NOMO-1 (cell line): ENCODE data around the gene ARID5A.

Source experiments
- DNase-seq, 2 experiments: peaks; one replicate each; lab custom pipeline; 2025; ENCODE audit not compliant: unreplicated experiment in 2 of 2; lab: John Stamatoyannopoulos, UW

Gene ARID5A

GRCh38 chr2:96506907-96507240 is 29.7 kb upstream of the ARID5A start:
- DNase-seq, result no peak

- DNase-seq, result peak; percentile 55 to 72
Observed at GRCh38 chr2:96507957-96508520, 28.5 kb upstream of the ARID5A start.

- no peak for DNase-seq
Observed at GRCh38 chr2:96508521-96509113, 27.9 kb upstream of the ARID5A start.

- DNase-seq, result peak; percentile 62 to 78
Observed at GRCh38 chr2:96509114-96509846, 27.3 kb upstream of the ARID5A start.

- no peak for DNase-seq
Observed at GRCh38 chr2:96509847-96510230, 26.7 kb upstream of the ARID5A start.

GRCh38 chr2:96510931-96511595 is 25.5 kb upstream of the ARID5A start:
- DNase-seq, result no peak

- no peak for DNase-seq
Observed at GRCh38 chr2:96511851-96512250, 24.7 kb upstream of the ARID5A start.

GRCh38 chr2:96512341-96512740 is 24.2 kb upstream of the ARID5A start:
- DNase-seq, result no peak

GRCh38 chr2:96514521-96514920 is 22.0 kb upstream of the ARID5A start:
- DNase-seq, result no peak

- no peak for DNase-seq
Observed at GRCh38 chr2:96517079-96517478, 19.5 kb upstream of the ARID5A start.

- no peak for DNase-seq
Observed at GRCh38 chr2:96520231-96520630, 16.3 kb upstream of the ARID5A start.

- no peak for DNase-seq
Observed at GRCh38 chr2:96520697-96521096, 15.9 kb upstream of the ARID5A start.

- DNase-seq, result no peak
Observed at GRCh38 chr2:96521219-96521618, 15.3 kb upstream of the ARID5A start.

GRCh38 chr2:96522304-96523203 is 14.0 kb upstream of the ARID5A start:
- DNase-seq, result no peak

GRCh38 chr2:96523659-96524481 is 12.7 kb upstream of the ARID5A start:
- no peak for DNase-seq

- no peak for DNase-seq
Observed at GRCh38 chr2:96524482-96525210, 11.9 kb upstream of the ARID5A start.

- DNase-seq, result no peak
Observed at GRCh38 chr2:96525211-96525507, 11.4 kb upstream of the ARID5A start.

GRCh38 chr2:96526101-96526591 is 10.4 kb upstream of the ARID5A start:
- DNase-seq, result no peak

- DNase-seq, result no peak
Observed at GRCh38 chr2:96526615-96527285, 9.8 kb upstream of the ARID5A start.
